GM12864 (cell line): Measurements from ENCODE around the gene AFF2.

ENCODE experiments used
- DNase-seq: peaks from one replicate; pipeline ENCODE4 v3.0.0-alpha.2; 2011; ENCODE audit warnings: low read depth
- H3K4me3 ChIP-seq: 2 replicates; pipeline ENCODE4 v1.5.1; 2011; ENCODE audit warnings: mild to moderate bottlenecking, low read depth, low read length, control low read depth
- CTCF ChIP-seq: IDR thresholded peaks from 2 replicates; pipeline ENCODE4 v1.5.1; 2011; ENCODE audit warnings: low read depth, mild to moderate bottlenecking, moderate library complexity, low read length, control low read depth, inconsistent platforms; ENCODE audit errors: missing control alignments

AFF2 gene

GRCh38 chrX:148811236-148811635 lies 310.8 kb downstream of the AFF2 start:
- no peak for TF ChIP-seq CTCF
- H3K4me3 ChIP-seq: no peak overlapping the region
- no peak for DNase-seq

GRCh38 chrX:148813422-148813821 lies 313.0 kb downstream of the AFF2 start:
- TF ChIP-seq CTCF: no peak
- no peak overlapping the region for H3K4me3 ChIP-seq
- no peak for DNase-seq

- H3K4me3 ChIP-seq: no peak overlapping the region
- DNase-seq: no peak
- no peak for TF ChIP-seq CTCF
Observed at GRCh38 chrX:148813967-148814366, 313.6 kb downstream of the AFF2 start.

GRCh38 chrX:148815218-148815961 lies 315.0 kb downstream of the AFF2 start:
- TF ChIP-seq CTCF: no peak
- no peak for DNase-seq
- H3K4me3 ChIP-seq: no peak overlapping the region

GRCh38 chrX:148823986-148824385 lies 323.6 kb downstream of the AFF2 start:
- no peak for DNase-seq
- TF ChIP-seq CTCF: no peak
- H3K4me3 ChIP-seq: no peak overlapping the region

GRCh38 chrX:148825696-148826095 lies 325.3 kb downstream of the AFF2 start:
- no peak for TF ChIP-seq CTCF
- no peak for DNase-seq

GRCh38 chrX:148836741-148837140 lies 336.3 kb downstream of the AFF2 start:
- DNase-seq: no peak

More at GRCh38 chrX:148825696-148826095, 325.3 kb downstream of the AFF2 start:
- H3K4me3 ChIP-seq: no peak overlapping the region

More at GRCh38 chrX:148836741-148837140, 336.3 kb downstream of the AFF2 start:
- no peak for TF ChIP-seq CTCF
- no peak overlapping the region for H3K4me3 ChIP-seq
